Measurements from ENCODE around the gene PLA2G6. TPM values are rescaled to one million over a fixed set of nuclear protein-coding genes. Genes with fewer than 3 reads are reported as not detected.
"Not testable (repeated sequence)": the region's sequence is repeated elsewhere in the genome, so short reads cannot be mapped to it uniquely, and the experiment has no call there.

PLA2G6 gene
- total and polyA plus RNA-seq, 2 of the 4 experiments (the other 2 are of a cell fraction), result 6.1 to 10.3 TPM

GRCh38 chr22:38155703-38156102 lies 25.9 kb downstream of the PLA2G6 start:
- H3K9me3 ChIP-seq (ENCODE audit: control insufficient read depth, insufficient read depth, low read length), result no peaks in the 10 kb centered on the region
- H2AK5ac ChIP-seq (ENCODE audit: low read depth, low read length), result no peak overlapping the region
- no peak overlapping the region for H2AFZ ChIP-seq (replicated peaks; ENCODE audit: low read length, poor library complexity)
- H3K18ac ChIP-seq (ENCODE audit: low read depth, low read length), result no peak overlapping the region
- H4K20me1 ChIP-seq (ENCODE audit: insufficient read depth, low read length), result no peaks in the 10 kb centered on the region
- BruUV-seq (replicated peaks), result no TSS peak
- dilution Hi-C loops (cut with HindIII; ENCODE audit: low sequenced_read_pairs, unreplicated experiment) (no loop called here), in situ Hi-C loops (cut with MboI; ENCODE audit: low sequenced_read_pairs) (no loop called here), intact Hi-C loops (cut with micrococcal nuclease) (no loop called here)
- no peak overlapping the region for H2AK9ac ChIP-seq (replicated peaks; ENCODE audit: low read depth, low read length, poor library complexity)
- no peak overlapping the region for H3K4me3 ChIP-seq (ENCODE audit: insufficient read depth, low read depth, low read length)
- DNase-seq (no peak), ATAC-seq (ENCODE audit: low read depth) (no peak)
- no peak overlapping the region for H4K91ac ChIP-seq (ENCODE audit: insufficient read depth, low read depth, low read length)
- H4K5ac ChIP-seq (ENCODE audit: low read depth, low read length), result no peak overlapping the region
- no peak for TF ChIP-seq POLR2A (IDR thresholded peaks at IDR 0.05; ENCODE audit: low read depth, low read length)
- no peak overlapping the region for H4K8ac ChIP-seq (ENCODE audit: low read depth in 2 of 2, low read length in 2 of 2)
- no CpG with 5 or more reads among the region's 1 CpG for WGBS, 2 experiments (ENCODE audit: extremely low coverage in 2 of 2, insufficient read length in 1 of 2)
- CTCF ChIA-PET, result no interaction called here
- no peak overlapping the region for H2BK5ac ChIP-seq (ENCODE audit: low read depth, low read length, poor library complexity, severe bottlenecking)
- POLR2A ChIA-PET (ENCODE audit: unreplicated experiment), result no interaction called here
- no peak overlapping the region for H3K14ac ChIP-seq (replicated peaks; ENCODE audit: low read depth, low read length)
- no peaks in the 10 kb centered on the region for H3K36me3 ChIP-seq (ENCODE audit: control insufficient read depth, insufficient read depth, low read length)
- no peak overlapping the region for H3K4ac ChIP-seq (ENCODE audit: low read depth, low read length)
- H2BK15ac ChIP-seq (ENCODE audit: low read depth, low read length), result no peak overlapping the region
- no peak overlapping the region for H3K23ac ChIP-seq (ENCODE audit: low read depth, low read length)
- no peaks in the 10 kb centered on the region for H3K79me1 ChIP-seq (ENCODE audit: low read depth in 1 of 2, low read length in 2 of 2)
- no peak overlapping the region for H3K56ac ChIP-seq (ENCODE audit: extremely low read depth, insufficient read depth, low read length)
- no peak overlapping the region for H3K4me2 ChIP-seq (ENCODE audit: low read depth, low read length)
- no peak overlapping the region for H2BK20ac ChIP-seq (ENCODE audit: low read depth, low read length)
- H3K9ac ChIP-seq (ENCODE audit: low read depth, low read length), result no peak overlapping the region
- no peaks in the 10 kb centered on the region; the same call in 1 of the 2 replicates for H3K4me1 ChIP-seq (ENCODE audit: control insufficient read depth, insufficient read depth, low read length)
- H2BK120ac ChIP-seq (ENCODE audit: low read depth, low read length), result no peak overlapping the region
- no peaks in the 10 kb centered on the region for H3K9me1 ChIP-seq (ENCODE audit: insufficient read depth, low read length)
- no peak overlapping the region for H3K27ac ChIP-seq (ENCODE audit: insufficient read depth, low read length)
- H3K27me3 ChIP-seq (ENCODE audit: control insufficient read depth, insufficient read depth, low read length), result peaks cover 1% of the 10 kb centered on the region; the same call in 1 of the 2 replicates

GRCh38 chr22:38154563-38154915 lies 27.1 kb downstream of the PLA2G6 start:
- H3K4me1 ChIP-seq (ENCODE audit: control insufficient read depth, insufficient read depth, low read length); H2BK5ac ChIP-seq (ENCODE audit: low read depth, low read length, poor library complexity, severe bottlenecking); H4K8ac ChIP-seq (ENCODE audit: low read depth in 2 of 2, low read length in 2 of 2); ATAC-seq (ENCODE audit: low read depth); H2BK120ac ChIP-seq (ENCODE audit: low read depth, low read length); H3K4me2 ChIP-seq (ENCODE audit: low read depth, low read length); H3K56ac ChIP-seq (ENCODE audit: extremely low read depth, insufficient read depth, low read length); BruUV-seq (replicated peaks); POLR2A ChIA-PET (ENCODE audit: unreplicated experiment); H3K27me3 ChIP-seq (ENCODE audit: control insufficient read depth, insufficient read depth, low read length); in situ Hi-C loops (cut with MboI; ENCODE audit: low sequenced_read_pairs); DNase-seq; H2AFZ ChIP-seq (replicated peaks; ENCODE audit: low read length, poor library complexity); H3K9ac ChIP-seq (ENCODE audit: low read depth, low read length); H3K27ac ChIP-seq (ENCODE audit: insufficient read depth, low read length); H2AK5ac ChIP-seq (ENCODE audit: low read depth, low read length); H3K23ac ChIP-seq (ENCODE audit: low read depth, low read length); H3K4me3 ChIP-seq (ENCODE audit: insufficient read depth, low read depth, low read length); H3K9me3 ChIP-seq (ENCODE audit: control insufficient read depth, insufficient read depth, low read length); H3K9me1 ChIP-seq (ENCODE audit: insufficient read depth, low read length); intact Hi-C loops (cut with micrococcal nuclease); H2BK20ac ChIP-seq (ENCODE audit: low read depth, low read length); H3K4ac ChIP-seq (ENCODE audit: low read depth, low read length); H4K20me1 ChIP-seq (ENCODE audit: insufficient read depth, low read length); H3K18ac ChIP-seq (ENCODE audit: low read depth, low read length); H4K5ac ChIP-seq (ENCODE audit: low read depth, low read length); H2BK15ac ChIP-seq (ENCODE audit: low read depth, low read length); H3K36me3 ChIP-seq (ENCODE audit: control insufficient read depth, insufficient read depth, low read length); H3K79me1 ChIP-seq (ENCODE audit: low read depth in 1 of 2, low read length in 2 of 2); H2AK9ac ChIP-seq (replicated peaks; ENCODE audit: low read depth, low read length, poor library complexity); H4K91ac ChIP-seq (ENCODE audit: insufficient read depth, low read depth, low read length); H3K14ac ChIP-seq (replicated peaks; ENCODE audit: low read depth, low read length); dilution Hi-C loops (cut with HindIII; ENCODE audit: low sequenced_read_pairs, unreplicated experiment): not testable (repeated sequence)
- WGBS, 2 experiments (ENCODE audit: extremely low coverage in 2 of 2, insufficient read length in 1 of 2), result 60% methylated on average over 1 of the region's 1 CpG; no CpG with 5 or more reads in 1 of the 2 experiments
- CTCF ChIA-PET, result interaction anchor here (0.6 kb wide), 1 partner anchor 40 kb away, joined by 3 read pairs; no protein-coding TSS in a partner anchor

All from IMR-90 (cell line).